Measurements from ENCODE around the gene FAM81B. TPM values are rescaled to one million over a fixed set of nuclear protein-coding genes. Genes with fewer than 3 reads are reported as not detected.

FAM81B gene
- total RNA-seq, 4 donors from 2014 or later, result 0.34 to 5.9 (median 0.51) TPM

GRCh38 chr5:95441636-95442035, 50.5 kb downstream of the FAM81B start:
- Histone ChIP-seq H3K9me3 (no peaks in the 10 kb centered on the region), H3K36me3 (no peaks in the 10 kb centered on the region), H3K27me3 (no peaks in the 10 kb centered on the region), H3K4me3 (replicated peaks in 1 of 3) (no peak overlapping the region), H3K27ac (no peak overlapping the region), H3K4me1 (no peaks in the 10 kb centered on the region)
- DNase-seq, result no peak
- no peak for TF ChIP-seq POLR2A (IDR thresholded peaks at IDR 0.05)
- no peak for TF ChIP-seq CTCF (IDR thresholded peaks at IDR 0.05)
- intact Hi-C loops (cut with DNase I), result no loop called here
- 87 to 89% methylated on average over 2 of the region's 2 CpGs for WGBS, 2 donors

- Histone ChIP-seq H3K9me3 (no peaks in the 10 kb centered on the region), H3K36me3 (no peaks in the 10 kb centered on the region), H3K4me3 (replicated peaks in 1 of 3) (no peak overlapping the region), H3K27me3 (no peaks in the 10 kb centered on the region), H3K27ac (no peak overlapping the region), H3K4me1 (no peaks in the 10 kb centered on the region)
- 89 to 90% methylated on average over 2 of the region's 2 CpGs for WGBS, 2 donors
- intact Hi-C loops (cut with DNase I), result no loop called here
- no peak for DNase-seq
- TF ChIP-seq POLR2A (IDR thresholded peaks at IDR 0.05), result no peak
- no peak for TF ChIP-seq CTCF (IDR thresholded peaks at IDR 0.05)
Measured at GRCh38 chr5:95445442-95445841, 54.3 kb downstream of the FAM81B start.

GRCh38 chr5:95445995-95446394, 54.8 kb downstream of the FAM81B start:
- no peaks in the 10 kb centered on the region for H3K27me3 ChIP-seq
- no peaks in the 10 kb centered on the region for H3K4me1 ChIP-seq
- no peaks in the 10 kb centered on the region for H3K36me3 ChIP-seq
- H3K4me3 ChIP-seq (replicated peaks in 1 of 3), result no peak overlapping the region
- no peak for TF ChIP-seq POLR2A (IDR thresholded peaks at IDR 0.05)
- TF ChIP-seq CTCF (IDR thresholded peaks at IDR 0.05), result no peak
- no peak overlapping the region for H3K27ac ChIP-seq
- no peak for DNase-seq
- H3K9me3 ChIP-seq, result no peaks in the 10 kb centered on the region
- intact Hi-C loops (cut with DNase I), result no loop called here
- WGBS, 2 donors, result 84 to 88% methylated on average over 2 of the region's 2 CpGs

- Histone ChIP-seq H3K36me3 (no peaks in the 10 kb centered on the region), H3K4me1 (no peaks in the 10 kb centered on the region), H3K27me3 (no peaks in the 10 kb centered on the region), H3K27ac (no peak overlapping the region), H3K4me3 (replicated peaks in 1 of 3) (no peak overlapping the region), H3K9me3 (no peaks in the 10 kb centered on the region)
- peak in 1 of 2 donors; percentile 4 for DNase-seq
- intact Hi-C loops (cut with DNase I), result no loop called here
- 88 to 96% methylated on average over 1 of the region's 1 CpG for WGBS, 2 donors
- no peak for TF ChIP-seq POLR2A (IDR thresholded peaks at IDR 0.05)
- TF ChIP-seq CTCF (IDR thresholded peaks at IDR 0.05), result no peak
Measured at GRCh38 chr5:95446560-95447221, 55.5 kb downstream of the FAM81B start.

- intact Hi-C loops (cut with DNase I), result no loop called here
- H3K27ac ChIP-seq, result no peak overlapping the region
- TF ChIP-seq CTCF (IDR thresholded peaks at IDR 0.05) (no peak), POLR2A (IDR thresholded peaks at IDR 0.05) (no peak)
- DNase-seq, result no peak
- no peaks in the 10 kb centered on the region for H3K9me3 ChIP-seq
- no peaks in the 10 kb centered on the region for H3K36me3 ChIP-seq
- no peaks in the 10 kb centered on the region for H3K27me3 ChIP-seq
- 80 to 89% methylated on average over 1 of the region's 1 CpG for WGBS, 2 donors
- no peaks in the 10 kb centered on the region for H3K4me1 ChIP-seq
- no peak overlapping the region for H3K4me3 ChIP-seq (replicated peaks in 1 of 3)
Measured at GRCh38 chr5:95447961-95448360, 56.8 kb downstream of the FAM81B start.
